ENCODE results near the gene UGT1A4.
A peak's percentile ranks its signal among the peaks of the same experiment; 100 is the strongest.

UGT1A4 gene

GRCh38 chr2:233814056-233814835, 95.7 kb downstream of the UGT1A4 start:
- DNase-seq, result peak; percentile 60

- no peak for DNase-seq
Observed at GRCh38 chr2:233815861-233816260, 97.3 kb downstream of the UGT1A4 start.

DNA sequence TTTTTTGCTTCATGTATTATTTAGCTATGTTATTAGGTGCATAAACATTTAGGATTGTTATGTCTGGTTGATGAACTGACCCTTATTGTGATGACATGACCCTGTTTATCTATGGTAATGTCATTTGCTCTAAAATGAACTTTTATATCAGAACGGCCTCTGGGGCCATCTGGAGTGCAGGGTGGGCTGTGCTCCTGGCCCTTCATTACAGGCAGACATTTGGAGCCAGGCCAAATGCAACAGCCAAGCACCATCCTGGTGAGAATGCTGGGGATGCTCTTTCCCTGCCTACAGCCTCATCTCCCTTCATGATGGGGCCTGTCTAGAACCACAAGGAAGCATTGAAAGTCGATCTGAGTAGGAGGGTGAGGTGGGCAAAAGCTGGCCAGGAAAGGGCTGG, 97.8 kb downstream of the UGT1A4 start:
- DNase-seq, result peak; percentile 74

DNA sequence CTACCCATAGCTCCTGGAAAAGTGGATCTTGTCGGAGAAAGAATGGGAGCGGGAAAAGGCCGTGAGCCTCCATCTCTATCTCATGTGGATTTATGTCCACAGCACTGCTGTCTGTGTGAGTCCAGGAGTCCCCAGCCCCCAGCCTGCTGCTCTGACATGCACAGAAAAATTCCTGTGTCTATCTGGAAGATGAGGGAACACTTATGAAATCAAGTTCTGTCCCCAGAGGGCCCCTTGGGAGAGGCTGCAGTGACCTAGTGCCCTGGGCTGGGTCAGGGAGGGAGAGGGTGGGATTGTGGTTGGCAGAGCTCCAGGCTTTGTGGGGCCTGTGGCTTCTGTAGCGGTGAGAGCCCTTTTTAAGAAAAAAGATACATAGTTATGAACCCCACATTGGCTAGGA, 98.2 kb downstream of the UGT1A4 start:
- no peak for DNase-seq

DNA sequence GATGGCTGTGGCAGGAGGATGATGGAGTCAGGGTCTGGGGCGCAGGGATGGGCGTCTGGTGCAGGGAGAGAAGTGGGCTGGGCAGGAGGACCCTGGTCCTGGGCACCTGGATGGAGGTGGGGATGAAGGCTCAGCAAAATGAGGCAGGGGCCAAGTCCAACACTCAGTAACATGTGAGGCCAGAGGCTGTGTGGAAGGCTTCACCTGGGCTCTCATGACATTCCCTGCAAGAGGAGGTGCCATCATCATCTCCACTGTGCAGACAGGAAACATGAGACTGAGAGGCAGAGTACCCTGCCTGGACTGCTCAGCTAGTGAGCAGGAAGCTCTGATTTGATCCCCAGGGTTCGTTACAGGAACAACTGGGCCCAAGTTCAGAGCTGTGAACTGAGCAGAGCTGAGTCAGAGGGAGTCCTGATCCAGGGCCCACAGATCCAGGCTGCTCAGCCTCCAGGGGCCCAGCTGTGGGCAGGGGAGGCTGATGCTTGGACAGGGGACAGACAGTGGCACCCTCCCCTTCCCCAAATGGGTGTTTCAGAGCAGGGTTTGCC, 98.9 kb downstream of the UGT1A4 start:
- no peak for DNase-seq

GRCh38 chr2:233817995-233818638, 99.6 kb downstream of the UGT1A4 start:
- DNase-seq, result no peak

GRCh38 chr2:233818639-233819621, 100.4 kb downstream of the UGT1A4 start:
- no peak for DNase-seq

- no peak for DNase-seq
Observed at GRCh38 chr2:233819884-233820773, 101.6 kb downstream of the UGT1A4 start.

DNA sequence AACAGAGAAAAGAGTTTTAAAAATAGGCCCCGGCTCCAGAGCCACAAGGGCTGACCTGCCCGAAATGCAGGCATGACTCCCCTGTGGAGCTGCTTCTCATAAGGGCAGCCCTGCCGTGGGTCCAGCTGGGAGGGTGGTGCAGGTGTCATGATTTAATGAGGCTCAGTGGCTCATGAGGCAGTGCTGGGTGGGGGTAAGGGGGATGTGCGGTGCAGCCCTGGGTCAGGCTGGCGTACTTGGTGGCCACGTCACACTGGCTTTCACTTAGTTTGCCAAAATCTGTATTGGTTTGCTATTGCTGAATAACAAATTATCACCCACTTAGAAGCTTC, 102.2 kb downstream of the UGT1A4 start:
- no peak for DNase-seq

DNA sequence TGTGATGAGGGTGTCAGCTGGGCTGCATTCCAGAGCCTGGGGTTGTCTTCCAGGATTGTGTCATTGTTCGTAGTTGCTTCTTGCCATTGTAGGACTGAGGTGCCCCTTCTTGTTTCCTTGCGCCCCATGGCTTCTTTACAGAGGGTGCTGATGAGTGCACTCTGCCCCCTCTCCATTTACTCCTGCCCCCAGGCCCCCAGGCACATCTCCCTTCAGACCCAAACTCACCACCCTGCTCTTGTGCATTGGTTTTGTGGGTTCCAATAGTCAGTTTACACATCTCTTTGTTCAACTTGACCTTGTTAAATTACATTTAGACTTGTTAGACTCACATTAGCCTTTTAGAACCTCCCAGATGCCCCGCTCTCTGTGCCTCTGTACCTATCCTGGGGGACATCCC, 102.7 kb downstream of the UGT1A4 start:
- DNase-seq, result no peak

GRCh38 chr2:233821709-233822100, 103.2 kb downstream of the UGT1A4 start:
- DNase-seq, result no peak

DNA sequence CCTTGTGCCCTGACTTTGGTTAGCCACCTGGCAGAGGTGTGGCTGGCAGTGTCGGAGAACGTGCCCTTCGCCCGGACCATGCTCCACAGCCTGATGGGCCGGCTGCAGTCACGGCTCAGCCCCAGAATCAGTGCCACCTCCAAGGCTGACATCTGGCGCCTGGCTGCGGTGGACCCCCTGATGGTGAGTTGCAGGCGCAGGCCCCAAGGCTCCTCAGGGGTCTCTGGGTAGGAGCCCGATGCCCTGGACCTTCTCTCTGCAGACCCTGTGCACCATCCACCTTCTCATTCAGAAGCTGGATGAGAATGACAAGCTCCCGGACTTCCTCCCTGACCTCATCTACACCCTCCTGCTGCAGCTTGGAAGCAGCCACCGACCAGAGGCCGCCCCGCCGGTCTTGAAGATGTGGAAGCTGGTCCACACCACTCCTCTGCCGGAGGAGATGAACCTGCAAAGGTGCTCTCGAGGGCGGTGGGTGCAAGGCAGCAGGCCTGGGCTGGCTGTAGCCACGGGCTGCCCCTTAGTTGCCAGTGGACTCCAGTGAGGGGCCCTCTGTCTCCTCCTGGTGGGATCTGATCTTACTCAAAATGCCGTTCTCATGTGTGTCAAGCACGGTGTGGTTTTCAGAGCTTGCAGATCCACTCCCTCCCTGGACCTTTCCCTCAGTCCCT, 103.7 kb downstream of the UGT1A4 start:
- DNase-seq, result no peak
